Measurements from ENCODE around the gene SYNGR4.

Gene SYNGR4

GRCh38 chr19:48395170-48395455 lies 30.9 kb downstream of the SYNGR4 start:
- Histone ChIP-seq H3K4me2 (ENCODE audit: insufficient read depth, low read length) (no peak overlapping the region), H3K9ac (ENCODE audit: low read depth, low read length) (no peak overlapping the region)
- no peak for ATAC-seq (ENCODE audit: insufficient read depth, low read depth)

GRCh38 chr19:48395499-48395898 lies 31.3 kb downstream of the SYNGR4 start:
- Histone ChIP-seq H3K79me2 (ENCODE audit: insufficient read depth, low read length) (peaks cover 9% of the 10 kb centered on the region), H4K20me1 (ENCODE audit: insufficient read depth, low read length) (no peaks in the 10 kb centered on the region), H2AFZ (ENCODE audit: low read depth, low read length) (no peak overlapping the region), H3K4me1 (ENCODE audit: insufficient read depth, low read length) (peaks cover 9% of the 10 kb centered on the region), H3K27ac (ENCODE audit: low read length) (no peak overlapping the region), H3K4me3 (ENCODE audit: low read depth in 1 of 2, low read length in 2 of 2) (no peak overlapping the region), H3K9ac (ENCODE audit: low read depth, low read length) (no peak overlapping the region), H3K27me3 (ENCODE audit: insufficient read depth, low read length, poor library complexity) (peaks cover 45% of the 10 kb centered on the region), H3K9me3 (ENCODE audit: insufficient read depth, low read length, severe bottlenecking) (no peaks in the 10 kb centered on the region), H3K4me2 (ENCODE audit: insufficient read depth, low read length) (no peak overlapping the region), H3K36me3 (ENCODE audit: insufficient read depth, low read length) (no peaks in the 10 kb centered on the region; the same call in 1 of the 2 replicates)
- TF ChIP-seq, protein P1, sequence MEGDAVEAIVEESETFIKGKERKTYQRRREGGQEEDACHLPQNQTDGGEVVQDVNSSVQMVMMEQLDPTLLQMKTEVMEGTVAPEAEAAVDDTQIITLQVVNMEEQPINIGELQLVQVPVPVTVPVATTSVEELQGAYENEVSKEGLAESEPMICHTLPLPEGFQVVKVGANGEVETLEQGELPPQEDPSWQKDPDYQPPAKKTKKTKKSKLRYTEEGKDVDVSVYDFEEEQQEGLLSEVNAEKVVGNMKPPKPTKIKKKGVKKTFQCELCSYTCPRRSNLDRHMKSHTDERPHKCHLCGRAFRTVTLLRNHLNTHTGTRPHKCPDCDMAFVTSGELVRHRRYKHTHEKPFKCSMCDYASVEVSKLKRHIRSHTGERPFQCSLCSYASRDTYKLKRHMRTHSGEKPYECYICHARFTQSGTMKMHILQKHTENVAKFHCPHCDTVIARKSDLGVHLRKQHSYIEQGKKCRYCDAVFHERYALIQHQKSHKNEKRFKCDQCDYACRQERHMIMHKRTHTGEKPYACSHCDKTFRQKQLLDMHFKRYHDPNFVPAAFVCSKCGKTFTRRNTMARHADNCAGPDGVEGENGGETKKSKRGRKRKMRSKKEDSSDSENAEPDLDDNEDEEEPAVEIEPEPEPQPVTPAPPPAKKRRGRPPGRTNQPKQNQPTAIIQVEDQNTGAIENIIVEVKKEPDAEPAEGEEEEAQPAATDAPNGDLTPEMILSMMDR (IDR thresholded peaks at IDR 0.05; ENCODE audit: borderline replicate concordance, extremely low read depth, low read length, poor library complexity, severe bottlenecking) = no peak
- TF ChIP-seq EZH2 (IDR thresholded peaks at IDR 0.05; ENCODE audit: borderline replicate concordance, low read depth, low read length, severe bottlenecking) = no peak
- ATAC-seq (ENCODE audit: insufficient read depth, low read depth) (no peak), DNase-seq (no peak)

More at GRCh38 chr19:48395170-48395455, 30.9 kb downstream of the SYNGR4 start:
- no peak overlapping the region for H3K27ac ChIP-seq (ENCODE audit: low read length)
- H3K27me3 ChIP-seq (ENCODE audit: insufficient read depth, low read length, poor library complexity) = peaks cover 45% of the 10 kb centered on the region
- H3K79me2 ChIP-seq (ENCODE audit: insufficient read depth, low read length) = peaks cover 13% of the 10 kb centered on the region
- no peak overlapping the region for H2AFZ ChIP-seq (ENCODE audit: low read depth, low read length)
- no peaks in the 10 kb centered on the region for H4K20me1 ChIP-seq (ENCODE audit: insufficient read depth, low read length)
- DNase-seq = no peak
- H3K4me3 ChIP-seq (ENCODE audit: low read depth in 1 of 2, low read length in 2 of 2) = no peak overlapping the region
- peaks cover 12% of the 10 kb centered on the region for H3K4me1 ChIP-seq (ENCODE audit: insufficient read depth, low read length)
- TF ChIP-seq EZH2 (IDR thresholded peaks at IDR 0.05; ENCODE audit: borderline replicate concordance, low read depth, low read length, severe bottlenecking) = no peak
- TF ChIP-seq, protein P1 (IDR thresholded peaks at IDR 0.05; ENCODE audit: borderline replicate concordance, extremely low read depth, low read length, poor library complexity, severe bottlenecking) = no peak
- no peaks in the 10 kb centered on the region for H3K9me3 ChIP-seq (ENCODE audit: insufficient read depth, low read length, severe bottlenecking)
- no peaks in the 10 kb centered on the region; the same call in 1 of the 2 replicates for H3K36me3 ChIP-seq (ENCODE audit: insufficient read depth, low read length)

DNA sequence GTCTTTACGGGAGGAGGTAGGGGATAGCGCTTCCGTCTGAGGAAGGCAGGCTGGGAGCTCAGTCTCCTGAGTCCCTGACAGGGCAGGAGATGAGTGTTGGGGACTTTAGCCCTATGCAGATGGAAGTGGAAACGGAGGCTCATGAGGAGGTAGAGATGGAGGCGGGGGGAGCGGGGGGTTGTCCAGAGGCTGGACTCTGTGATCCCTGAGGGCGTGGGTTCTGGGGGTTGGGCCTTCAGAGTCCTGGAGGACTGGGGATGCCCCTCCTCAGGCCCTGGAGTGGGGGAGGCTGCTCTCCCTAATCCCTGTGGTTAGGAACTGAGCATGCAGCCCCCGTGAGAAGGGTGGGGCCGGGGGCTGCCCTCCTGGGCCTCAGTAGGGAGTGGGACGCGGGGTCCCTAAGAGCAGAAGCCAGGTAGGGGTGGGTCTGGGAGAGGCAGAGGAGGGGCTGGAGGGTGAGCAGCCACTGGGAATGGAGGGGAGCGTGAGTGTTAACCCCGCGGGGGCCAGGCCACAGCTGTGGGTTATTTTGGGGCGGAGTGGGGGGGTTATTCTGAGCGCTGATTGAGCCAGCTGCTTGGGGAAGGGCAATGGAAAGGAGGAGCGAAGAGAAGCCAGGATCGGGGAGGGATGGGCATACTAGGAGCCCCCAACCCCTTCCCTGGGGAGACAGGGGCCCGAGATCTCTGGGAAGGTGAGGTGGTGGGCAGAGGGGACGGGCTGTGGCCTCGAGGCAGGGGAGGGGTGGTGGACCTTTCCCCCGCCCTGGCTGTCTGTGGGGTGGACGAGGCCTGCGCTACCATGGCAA lies 32.1 kb downstream of the SYNGR4 start:
- Histone ChIP-seq H3K27ac (ENCODE audit: low read length) (no peak overlapping the region), H3K36me3 (ENCODE audit: insufficient read depth, low read length) (no peaks in the 10 kb centered on the region; the same call in 1 of the 2 replicates), H3K27me3 (ENCODE audit: insufficient read depth, low read length, poor library complexity) (peaks cover 45% of the 10 kb centered on the region), H3K9ac (ENCODE audit: low read depth, low read length) (no peak overlapping the region), H3K4me3 (ENCODE audit: low read depth in 1 of 2, low read length in 2 of 2) (no peak overlapping the region), H3K79me2 (ENCODE audit: insufficient read depth, low read length) (peaks cover 2% of the 10 kb centered on the region), H4K20me1 (ENCODE audit: insufficient read depth, low read length) (no peaks in the 10 kb centered on the region), H3K4me2 (ENCODE audit: insufficient read depth, low read length) (no peak overlapping the region), H2AFZ (ENCODE audit: low read depth, low read length) (no peak overlapping the region), H3K4me1 (ENCODE audit: insufficient read depth, low read length) (peaks cover 9% of the 10 kb centered on the region), H3K9me3 (ENCODE audit: insufficient read depth, low read length, severe bottlenecking) (no peaks in the 10 kb centered on the region)
- no peak for ATAC-seq (ENCODE audit: insufficient read depth, low read depth)
- no peak for DNase-seq
- TF ChIP-seq, protein P1 (IDR thresholded peaks at IDR 0.05; ENCODE audit: borderline replicate concordance, extremely low read depth, low read length, poor library complexity, severe bottlenecking) = no peak
- no peak for TF ChIP-seq EZH2 (IDR thresholded peaks at IDR 0.05; ENCODE audit: borderline replicate concordance, low read depth, low read length, severe bottlenecking)

Data from DND-41 (cell line).